SK-N-SH (cell line): ENCODE data around the gene PTH2. TPM values are rescaled to one million over a fixed set of nuclear protein-coding genes. Genes with fewer than 3 reads are reported as not detected.

ENCODE experiments used
- CTCF ChIA-PET: fragments of 300-600, 350-600 bp; formaldehyde crosslinking; extraction: SDS; loops from one replicate; lab custom pipeline; 2021; lab: Yijun Ruan, JAX
- POLR2A ChIA-PET: fragments of 350-600 bp; sonication (Branson Sonifier 250); formaldehyde crosslinking; extraction: SDS; loops from one replicate; lab custom pipeline; 2020; ENCODE audit warnings: antibody characterized with exemption, inconsistent platforms; lab: Yijun Ruan, JAX
- DNase-seq: peaks from one replicate; pipeline ENCODE4 v3.0.0; 2012
- H2AFZ ChIP-seq: fragments of 200-600 bp; sonication (generic); 2 replicates; pipeline ENCODE4 v1.8.1; 2016; ENCODE audit warnings: antibody characterized with exemption, mild to moderate bottlenecking, low read depth
- H3F3A ChIP-seq: fragments of 200-600 bp; sonication (generic); replicated peaks from 2 replicates; pipeline ENCODE3; 2016; ENCODE audit warnings: antibody characterized with exemption, mild to moderate bottlenecking; ENCODE audit not compliant: insufficient read depth
- H3K27ac ChIP-seq, 2 experiments: fragments of 200-500 bp in 1 of 2; fragments of 200-600 bp in 1 of 2; sonication (Bioruptor generic) in 1 of 2; sonication (generic), shearing (Covaris generic) in 1 of 2; 2 replicates each; pipeline versions ENCODE4 v1.5.1 to v1.6.1; 2014 to 2016; ENCODE audit warnings: low read depth in 2 of 2, inconsistent platforms in 1 of 2, low read length in 1 of 2, mild to moderate bottlenecking in 1 of 2, mixed read lengths in 1 of 2
- H3K27me3 ChIP-seq: fragments of 200-600 bp; sonication (generic), shearing (Covaris generic); 2 replicates; pipeline ENCODE4 v1.6.1; 2016; ENCODE audit warnings: mixed run types; ENCODE audit not compliant: insufficient read depth
- H3K36me3 ChIP-seq, 2 experiments: fragments of 200-500 bp in 1 of 2; fragments of 200-600 bp in 1 of 2; sonication (Bioruptor generic) in 1 of 2; sonication (generic) in 1 of 2; replicated peaks in 1 of 2; 2 replicates each; pipeline versions ENCODE3 to v1.5.1; 2014 to 2016; ENCODE audit warnings: low read length in 1 of 2, mild to moderate bottlenecking in 1 of 2; ENCODE audit not compliant: insufficient read depth in 2 of 2, control insufficient read depth in 1 of 2
- H3K4me1 ChIP-seq, 2 experiments: fragments of 200-500 bp in 1 of 2; fragments of 200-600 bp in 1 of 2; sonication (Bioruptor generic) in 1 of 2; sonication (generic), shearing (Covaris generic) in 1 of 2; 2 replicates each; pipeline versions ENCODE4 v1.5.1 to v1.6.1; 2014 to 2016; ENCODE audit warnings: low read depth in 1 of 2, low read length in 1 of 2, mixed run types in 1 of 2; ENCODE audit not compliant: insufficient read depth in 2 of 2, control insufficient read depth in 1 of 2
- H3K4me2 ChIP-seq: fragments of 200-600 bp; sonication (generic), shearing (Covaris generic); 2 replicates; pipeline ENCODE4 v1.6.1; 2017; ENCODE audit warnings: mixed run types
- H3K4me3 ChIP-seq, 2 experiments: fragments of 200-500 bp in 1 of 2; fragments of 200-600 bp in 1 of 2; sonication (Bioruptor generic) in 1 of 2; sonication (generic), shearing (Covaris generic) in 1 of 2; 2 replicates each; pipeline versions ENCODE4 v1.5.1 to v1.8.1; 2014 to 2016; ENCODE audit warnings: low read depth in 2 of 2, inconsistent platforms in 1 of 2, low read length in 1 of 2, mild to moderate bottlenecking in 1 of 2, mixed read lengths in 1 of 2, moderate library complexity in 1 of 2
- H3K79me2 ChIP-seq: fragments of 200-600 bp; sonication (generic); 2 replicates; pipeline ENCODE4 v1.8.1; 2017; ENCODE audit warnings: mild to moderate bottlenecking; ENCODE audit not compliant: insufficient read depth
- H3K9ac ChIP-seq: fragments of 200-600 bp; sonication (generic); 2 replicates; pipeline ENCODE4 v1.6.1; 2017; ENCODE audit warnings: mixed run types
- H3K9me2 ChIP-seq: fragments of 200-600 bp; sonication (generic); 2 replicates; pipeline ENCODE4 v1.6.1; 2017; ENCODE audit warnings: mixed run types
- H3K9me3 ChIP-seq: fragments of 200-600 bp; sonication (generic); 2 replicates; pipeline ENCODE4 v1.6.1; 2017; ENCODE audit warnings: mixed run types, mild to moderate bottlenecking, moderate library complexity
- H4K20me1 ChIP-seq: fragments of 200-600 bp; sonication (generic); 2 replicates; pipeline ENCODE4 v1.6.1; 2017; ENCODE audit warnings: mild to moderate bottlenecking, mixed run types; ENCODE audit not compliant: insufficient read depth
- ELF1 ChIP-seq: IDR thresholded peaks from 2 replicates; pipeline ENCODE4 v1.4.0; 2012
- FOSL2 ChIP-seq: IDR thresholded peaks from 2 replicates; pipeline ENCODE4 v1.4.0; 2012; ENCODE audit warnings: low read depth, mild to moderate bottlenecking, moderate library complexity, borderline replicate concordance
- FOXM1 ChIP-seq: IDR thresholded peaks from 2 replicates; pipeline ENCODE4 v1.4.0; 2012; ENCODE audit warnings: low read depth, mild to moderate bottlenecking
- IRF3 ChIP-seq: fragments of 150-350 bp; IDR thresholded peaks from 2 replicates; pipeline ENCODE4 v1.6.1; 2016; ENCODE audit warnings: mild to moderate bottlenecking, low read depth, low read length
- MEF2A ChIP-seq: IDR thresholded peaks from 2 replicates; pipeline ENCODE4 v1.4.0; 2012; ENCODE audit warnings: low read depth, borderline replicate concordance
- NRF1 ChIP-seq: IDR thresholded peaks from 2 replicates; pipeline ENCODE4 v1.6.1; 2012; ENCODE audit warnings: low read depth, mild to moderate bottlenecking, low read length
- PBX3 ChIP-seq: IDR thresholded peaks from 2 replicates; pipeline ENCODE4; 2012
- RAD21 ChIP-seq: IDR thresholded peaks from 2 replicates; pipeline ENCODE4 v1.6.1; 2012; ENCODE audit warnings: mild to moderate bottlenecking, low read length
- RFX5 ChIP-seq: IDR thresholded peaks from 2 replicates; pipeline ENCODE4 v1.6.1; 2012; ENCODE audit warnings: mild to moderate bottlenecking, improper control_type of control experiment, low read length
- RXRA ChIP-seq: IDR thresholded peaks from 2 replicates; pipeline ENCODE4 v1.4.0; 2012; ENCODE audit warnings: low read depth, mild to moderate bottlenecking, borderline replicate concordance
- SIN3A ChIP-seq: IDR thresholded peaks from 2 replicates; pipeline ENCODE4 v1.6.1; 2012; ENCODE audit warnings: low read depth, mild to moderate bottlenecking, low read length, moderate library complexity, borderline replicate concordance
- TAF1 ChIP-seq: IDR thresholded peaks from 2 replicates; pipeline ENCODE4 v1.6.1; 2012; ENCODE audit warnings: low read depth, mild to moderate bottlenecking, low read length, moderate library complexity, borderline replicate concordance
- TEAD4 ChIP-seq: IDR thresholded peaks from 2 replicates; pipeline ENCODE4 v1.4.0; 2012; ENCODE audit warnings: mild to moderate bottlenecking, borderline replicate concordance; ENCODE audit not compliant: insufficient read depth
- USF2 ChIP-seq: fragments of 150-350 bp; IDR thresholded peaks from 2 replicates; pipeline ENCODE4 v1.6.1; 2017; ENCODE audit warnings: antibody characterized with exemption, low read length, low read depth, borderline replicate concordance
- ZBTB33 ChIP-seq: IDR thresholded peaks from 2 replicates; pipeline ENCODE4 v1.4.0; 2012; ENCODE audit warnings: low read depth, borderline replicate concordance
- WGBS: methylation state at CpG from one replicate; pipeline ENCODE4 v1.1.6; 2017; ENCODE audit warnings: low lambda C conversion rate; 5-methylcytosine and 5-hydroxymethylcytosine counted together
- polyA plus RNA-seq, 3 experiments: library from polyadenylated mRNA; depleted of rRNA; stranded (reverse); fragments of >200 nt; gene quantifications; 2 replicates each; pipeline ENCODE4 v1.2.3, GENCODE V29; 2012
- TF ChIP-seq, protein P1 (sequence below): fragments of 200-600 bp; sonication (generic); IDR thresholded peaks from 2 replicates; pipeline ENCODE4 v1.6.1; 2017; ENCODE audit warnings: antibody characterized with exemption, mild to moderate bottlenecking, moderate library complexity

PTH2 gene
- polyA plus RNA-seq, 1 of the 3 experiments (the other 2 are of a cell fraction): not detected

- TF ChIP-seq, protein P1, sequence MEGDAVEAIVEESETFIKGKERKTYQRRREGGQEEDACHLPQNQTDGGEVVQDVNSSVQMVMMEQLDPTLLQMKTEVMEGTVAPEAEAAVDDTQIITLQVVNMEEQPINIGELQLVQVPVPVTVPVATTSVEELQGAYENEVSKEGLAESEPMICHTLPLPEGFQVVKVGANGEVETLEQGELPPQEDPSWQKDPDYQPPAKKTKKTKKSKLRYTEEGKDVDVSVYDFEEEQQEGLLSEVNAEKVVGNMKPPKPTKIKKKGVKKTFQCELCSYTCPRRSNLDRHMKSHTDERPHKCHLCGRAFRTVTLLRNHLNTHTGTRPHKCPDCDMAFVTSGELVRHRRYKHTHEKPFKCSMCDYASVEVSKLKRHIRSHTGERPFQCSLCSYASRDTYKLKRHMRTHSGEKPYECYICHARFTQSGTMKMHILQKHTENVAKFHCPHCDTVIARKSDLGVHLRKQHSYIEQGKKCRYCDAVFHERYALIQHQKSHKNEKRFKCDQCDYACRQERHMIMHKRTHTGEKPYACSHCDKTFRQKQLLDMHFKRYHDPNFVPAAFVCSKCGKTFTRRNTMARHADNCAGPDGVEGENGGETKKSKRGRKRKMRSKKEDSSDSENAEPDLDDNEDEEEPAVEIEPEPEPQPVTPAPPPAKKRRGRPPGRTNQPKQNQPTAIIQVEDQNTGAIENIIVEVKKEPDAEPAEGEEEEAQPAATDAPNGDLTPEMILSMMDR: peak; percentile 85
- TF ChIP-seq RAD21: peak; percentile 98
- no peak for TF ChIP-seq TAF1
- no peak for TF ChIP-seq RFX5
- no peak for TF ChIP-seq PBX3
- no peak for TF ChIP-seq ELF1
- TF ChIP-seq SIN3A: no peak
- TF ChIP-seq IRF3: no peak
- no peak for TF ChIP-seq TEAD4
- TF ChIP-seq USF2: no peak
- TF ChIP-seq RXRA: no peak
- TF ChIP-seq FOXM1: no peak
- no peak for TF ChIP-seq NRF1
- TF ChIP-seq MEF2A: no peak
Measured at GRCh38 chr19:49391581-49392399, 31.5 kb downstream of the PTH2 start (continued).

DNA sequence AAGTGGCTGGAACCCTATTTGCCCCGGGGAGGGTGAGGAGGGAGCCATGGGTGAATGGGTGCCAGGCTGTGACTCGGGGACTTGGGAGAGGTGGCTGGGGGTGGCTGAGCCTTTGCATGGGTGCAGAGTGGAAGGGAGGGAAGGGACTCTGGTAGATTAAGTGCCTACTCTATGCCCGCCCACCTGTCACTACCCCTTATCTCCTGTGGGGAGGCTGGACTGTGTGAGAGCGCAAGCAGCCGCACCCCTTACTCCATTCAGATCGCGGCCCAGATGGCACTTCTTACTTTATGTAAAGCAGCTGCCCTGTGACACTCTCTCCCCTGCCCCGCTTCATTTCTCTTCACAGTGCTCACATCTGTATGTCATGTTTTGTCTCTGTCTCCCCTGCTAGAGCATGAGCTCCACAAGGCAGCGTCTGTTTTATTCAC, 32.3 kb downstream of the PTH2 start:
- peaks cover 0 to 3% of the 10 kb centered on the region in 2 experiments; a peak in 1 of 4 replicates for H3K4me1 ChIP-seq
- CTCF ChIA-PET: interaction anchor here (0.7 to 8.8 kb wide), 13 partner anchors 8 to 480 kb away, joined by 3 to 149 read pairs (median 11); partner anchors contain the start of genes GFY and SLC17A7
- H3K36me3 ChIP-seq: no peaks in the 10 kb centered on the region
- POLR2A ChIA-PET: no interaction called here
- H3K9ac ChIP-seq: no peak overlapping the region
- no peak overlapping the region for H3K27ac ChIP-seq
- H3K27me3 ChIP-seq: peaks cover 34% of the 10 kb centered on the region
- 17% methylated on average over 8 of the region's 9 CpGs for WGBS
- H3K4me2 ChIP-seq: no peak overlapping the region
- H3K9me2 ChIP-seq: no peaks in the 10 kb centered on the region
- no peak overlapping the region for H3K4me3 ChIP-seq
- no peak for DNase-seq
- H4K20me1 ChIP-seq: no peaks in the 10 kb centered on the region
- H3K9me3 ChIP-seq: no peaks in the 10 kb centered on the region
- H3F3A ChIP-seq: peaks cover 9% of the 10 kb centered on the region
- no peak overlapping the region for H2AFZ ChIP-seq
- no peaks in the 10 kb centered on the region for H3K79me2 ChIP-seq
- no peak for TF ChIP-seq USF2
- no peak for TF ChIP-seq IRF3
- no peak for TF ChIP-seq FOSL2
- no peak for TF ChIP-seq ZBTB33
